Measurements from ENCODE around the gene DRC3.

The DRC3 gene

GRCh38 chr17:17966399-17966798, 6.3 kb upstream of the DRC3 start:
- no peak for DNase-seq (ENCODE audit: low read depth in 2 of 2)

GRCh38 chr17:17970699-17971430, 1.8 kb upstream of the DRC3 start:
- no peak for DNase-seq (ENCODE audit: low read depth in 2 of 2)

- no peak for DNase-seq (ENCODE audit: low read depth in 2 of 2)
These were observed 1.1 kb upstream of the DRC3 start for GRCh38 chr17:17971431-17972125.

GRCh38 chr17:17972952-17973254, 241 bp downstream of the DRC3 start:
- DNase-seq (ENCODE audit: low read depth in 2 of 2) = no peak

- DNase-seq (ENCODE audit: low read depth in 2 of 2) = no peak
These were observed 2.8 kb downstream of the DRC3 start for GRCh38 chr17:17975436-17975835.

- DNase-seq (ENCODE audit: low read depth in 2 of 2) = no peak
These were observed 4.4 kb downstream of the DRC3 start for GRCh38 chr17:17976931-17977570.

GRCh38 chr17:17978481-17979424, 6.1 kb downstream of the DRC3 start:
- no peak for DNase-seq (ENCODE audit: low read depth in 2 of 2)

GRCh38 chr17:17979778-17980177, 7.1 kb downstream of the DRC3 start:
- DNase-seq (ENCODE audit: low read depth in 2 of 2) = no peak

GRCh38 chr17:17981330-17981729, 8.7 kb downstream of the DRC3 start:
- DNase-seq (ENCODE audit: low read depth in 2 of 2) = no peak

GRCh38 chr17:17982801-17983200, 10.1 kb downstream of the DRC3 start:
- no peak for DNase-seq (ENCODE audit: low read depth in 2 of 2)

GRCh38 chr17:17983376-17983775, 10.7 kb downstream of the DRC3 start:
- DNase-seq (ENCODE audit: low read depth in 2 of 2) = no peak

- DNase-seq (ENCODE audit: low read depth in 2 of 2) = no peak
These were observed 11.1 kb downstream of the DRC3 start for GRCh38 chr17:17983776-17984175.

- no peak for DNase-seq (ENCODE audit: low read depth in 2 of 2)
These were observed 12.5 kb downstream of the DRC3 start for GRCh38 chr17:17985153-17985552.

- DNase-seq (ENCODE audit: low read depth in 2 of 2) = no peak
These were observed 12.9 kb downstream of the DRC3 start for GRCh38 chr17:17985555-17985954.

GRCh38 chr17:17987187-17987896, 14.7 kb downstream of the DRC3 start:
- DNase-seq (ENCODE audit: low read depth in 2 of 2) = no peak

- DNase-seq (ENCODE audit: low read depth in 2 of 2) = no peak
These were observed 15.2 kb downstream of the DRC3 start for GRCh38 chr17:17987901-17988300.

GRCh38 chr17:17988427-17988945, 15.8 kb downstream of the DRC3 start:
- no peak for DNase-seq (ENCODE audit: low read depth in 2 of 2)

- no peak for DNase-seq (ENCODE audit: low read depth in 2 of 2)
These were observed 16.4 kb downstream of the DRC3 start for GRCh38 chr17:17989081-17989480.

- no peak for DNase-seq (ENCODE audit: low read depth in 2 of 2)
These were observed 17.0 kb downstream of the DRC3 start for GRCh38 chr17:17989618-17990017.

- no peak for DNase-seq (ENCODE audit: low read depth in 2 of 2)
These were observed 17.6 kb downstream of the DRC3 start for GRCh38 chr17:17990282-17990681.

- no peak for DNase-seq (ENCODE audit: low read depth in 2 of 2)
These were observed 20.7 kb downstream of the DRC3 start for GRCh38 chr17:17993366-17993765.
